HepG2 (cell line): ENCODE measurements around the gene PEPD. TPM values are rescaled to one million over a fixed set of nuclear protein-coding genes. Genes with fewer than 3 reads are reported as not detected.

ENCODE experiments used
- BRCA1 ChIP-seq: sonication (generic); formaldehyde crosslinking; IDR thresholded peaks from 2 replicates; pipeline ENCODE4 v1.4.0; 2020; ENCODE audit warnings: missing genetic modification reagents
- EEA1 ChIP-seq: sonication (generic); formaldehyde crosslinking; IDR thresholded peaks from 2 replicates; pipeline ENCODE4 v1.5.1; 2020; ENCODE audit warnings: mild to moderate bottlenecking, missing genetic modification reagents, borderline replicate concordance
- JARID2 ChIP-seq: sonication (generic); formaldehyde crosslinking; IDR thresholded peaks from 2 replicates; pipeline ENCODE4 v1.8.1; 2023; ENCODE audit warnings: missing genetic modification reagents, inconsistent platforms; ENCODE audit not compliant: insufficient replicate concordance
- NCOA5 ChIP-seq: sonication (generic); formaldehyde crosslinking; IDR thresholded peaks from 2 replicates; pipeline ENCODE4 v1.4.0; 2020; ENCODE audit warnings: missing genetic modification reagents
- NFATC3 ChIP-seq: sonication (generic); formaldehyde crosslinking; IDR thresholded peaks from 2 replicates; pipeline ENCODE4 v1.5.1; 2020; ENCODE audit warnings: mild to moderate bottlenecking, missing genetic modification reagents
- NRL ChIP-seq: sonication (generic); formaldehyde crosslinking; IDR thresholded peaks from 2 replicates; pipeline ENCODE4 v1.5.0; 2020; ENCODE audit warnings: missing genetic modification reagents, mild to moderate bottlenecking, moderate library complexity, borderline replicate concordance
- PTBP1 ChIP-seq: fragments of 200-400 bp; formaldehyde crosslinking; IDR thresholded peaks from 2 replicates; pipeline ENCODE4 v1.6.1; 2018; ENCODE audit warnings: low read length, low read depth; ENCODE audit not compliant: poor library complexity, severe bottlenecking
- RFXANK ChIP-seq: IDR thresholded peaks from 2 replicates; pipeline ENCODE4 v1.6.1; 2016
- SUZ12 ChIP-seq: fragments of 150-350 bp; IDR thresholded peaks from 2 replicates; pipeline ENCODE4 v1.6.1; 2014; ENCODE audit warnings: low read depth, low read length
- ZNF121 ChIP-seq: sonication (generic); formaldehyde crosslinking; IDR thresholded peaks from 2 replicates; pipeline ENCODE4 v1.5.0; 2020; ENCODE audit warnings: mild to moderate bottlenecking, missing genetic modification reagents
- ZNF570 ChIP-seq: sonication (generic); formaldehyde crosslinking; IDR thresholded peaks from 2 replicates; pipeline ENCODE4 v1.4.0; 2020; ENCODE audit warnings: mild to moderate bottlenecking, missing genetic modification reagents, borderline replicate concordance
- ZNF605 ChIP-seq: sonication (generic); formaldehyde crosslinking; IDR thresholded peaks from 2 replicates; pipeline ENCODE4 v1.8.0; 2022; ENCODE audit warnings: mild to moderate bottlenecking, missing genetic modification reagents
- polyA plus RNA-seq, 8 experiments: library from polyadenylated mRNA; depleted of rRNA in 3 of 8; stranded (reverse) in 7 of 8; unstranded in 1 of 8; fragments of >200 nt; fragmentation: Illumina TruSeq in 4 of 8; extraction: Trizol in 4 of 8; gene quantifications; 2 replicates each; pipeline versions ENCODE4 v1.2.1 to v1.2.3, GENCODE V29; 2011 to 2016; ENCODE audit warnings: low read depth in 4 of 8, missing spikeins in 1 of 8, mixed read lengths in 1 of 8; ENCODE audit not compliant: insufficient read depth in 1 of 8
- total RNA-seq, 5 experiments: library from RNA; depleted of rRNA; stranded (reverse); fragments of >200 nt; fragmentation: Illumina TruSeq; extraction: Trizol; gene quantifications; 2 replicates each; pipeline ENCODE4 v1.2.3, GENCODE V29; 2016; ENCODE audit warnings: low read depth in 1 of 5
- TF ChIP-seq, protein P1 (sequence below): sonication (generic); formaldehyde crosslinking; IDR thresholded peaks from 2 replicates; pipeline ENCODE4 v1.5.0; 2020; ENCODE audit warnings: missing genetic modification reagents, mild to moderate bottlenecking, borderline replicate concordance
- TF ChIP-seq, protein P2 (sequence below): fragments of 450-650 bp; IDR thresholded peaks from 2 replicates; pipeline ENCODE4 v1.6.1; 2016
- TF ChIP-seq, protein P3 (sequence below): sonication (generic); formaldehyde crosslinking; IDR thresholded peaks from 2 replicates; pipeline ENCODE4 v1.4.0; 2020; ENCODE audit warnings: missing genetic modification reagents, mild to moderate bottlenecking, borderline replicate concordance
- TF ChIP-seq, protein P4 (sequence below): sonication (generic); formaldehyde crosslinking; IDR thresholded peaks from 2 replicates; pipeline ENCODE4 v1.4.0; 2020; ENCODE audit warnings: missing genetic modification reagents, borderline replicate concordance
- TF ChIP-seq, protein P5 (sequence below): sonication (generic); formaldehyde crosslinking; IDR thresholded peaks from 2 replicates; pipeline ENCODE4 v1.8.1; 2022; ENCODE audit warnings: low read depth, mild to moderate bottlenecking, missing genetic modification reagents

The PEPD gene
- total and polyA plus RNA-seq, 2 of the 13 experiments (the other 11 are each of a cell fraction or from before 2014, with no cell fraction given): 60.7 to 75.1 TPM

DNA sequence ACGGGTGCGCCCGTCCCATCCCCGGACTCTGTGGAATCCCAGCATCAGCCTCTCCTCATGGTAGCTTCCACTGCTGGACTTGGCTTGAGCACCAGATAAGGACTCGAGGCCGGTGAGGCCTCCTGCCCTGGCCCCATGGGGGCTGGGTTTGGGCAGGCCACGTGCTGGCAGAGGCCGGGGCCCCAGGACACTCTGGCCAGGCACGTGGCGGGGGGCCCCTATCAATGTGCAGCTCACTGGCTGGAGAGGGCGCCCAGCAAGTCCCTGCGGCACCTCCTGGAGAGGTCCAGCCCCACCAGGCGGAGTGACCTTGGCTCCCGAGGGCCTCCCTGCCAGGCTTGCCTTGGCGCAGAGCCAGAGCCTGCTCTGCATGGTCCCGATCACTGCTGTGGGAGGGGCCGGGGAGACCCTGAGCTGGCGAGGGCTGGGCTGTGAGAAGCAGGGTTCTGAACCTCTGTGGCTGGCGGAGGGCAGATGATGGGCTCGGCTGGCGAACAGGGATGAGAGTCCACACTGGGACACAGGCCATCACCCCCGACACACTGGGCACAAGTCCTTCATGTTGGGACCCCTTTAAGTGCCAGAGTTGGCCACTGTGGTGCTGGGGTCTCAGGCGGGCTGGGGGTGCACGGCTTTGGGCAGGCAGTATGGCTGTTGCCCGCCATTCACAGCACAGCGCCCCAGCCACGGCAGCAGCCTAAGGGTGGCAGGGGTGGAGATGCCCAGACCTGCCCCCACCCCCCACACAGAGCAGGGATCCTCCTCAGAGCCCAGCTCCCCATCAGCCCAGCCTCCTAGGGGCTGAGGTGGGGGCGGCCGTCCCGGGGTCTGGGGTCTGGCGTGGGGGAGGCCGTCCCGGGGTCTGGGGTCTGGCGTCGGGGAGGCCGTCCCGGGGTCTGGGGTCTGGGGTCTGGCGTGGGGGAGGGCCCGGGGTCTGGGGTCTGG is 129.0 kb downstream of the PEPD start (continued):
- TF ChIP-seq, protein P1, sequence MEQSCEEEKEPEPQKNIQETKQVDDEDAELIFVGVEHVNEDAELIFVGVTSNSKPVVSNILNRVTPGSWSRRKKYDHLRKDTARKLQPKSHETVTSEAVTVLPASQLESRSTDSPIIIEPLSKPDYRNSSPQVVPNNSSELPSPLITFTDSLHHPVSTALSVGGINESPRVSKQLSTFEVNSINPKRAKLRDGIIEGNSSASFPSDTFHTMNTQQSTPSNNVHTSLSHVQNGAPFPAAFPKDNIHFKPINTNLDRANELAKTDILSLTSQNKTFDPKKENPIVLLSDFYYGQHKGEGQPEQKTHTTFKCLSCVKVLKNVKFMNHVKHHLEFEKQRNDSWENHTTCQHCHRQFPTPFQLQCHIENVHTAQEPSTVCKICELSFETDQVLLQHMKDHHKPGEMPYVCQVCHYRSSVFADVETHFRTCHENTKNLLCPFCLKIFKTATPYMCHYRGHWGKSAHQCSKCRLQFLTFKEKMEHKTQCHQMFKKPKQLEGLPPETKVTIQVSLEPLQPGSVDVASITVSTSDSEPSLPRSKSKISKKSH: peak; percentile 100
- TF ChIP-seq, protein P2, sequence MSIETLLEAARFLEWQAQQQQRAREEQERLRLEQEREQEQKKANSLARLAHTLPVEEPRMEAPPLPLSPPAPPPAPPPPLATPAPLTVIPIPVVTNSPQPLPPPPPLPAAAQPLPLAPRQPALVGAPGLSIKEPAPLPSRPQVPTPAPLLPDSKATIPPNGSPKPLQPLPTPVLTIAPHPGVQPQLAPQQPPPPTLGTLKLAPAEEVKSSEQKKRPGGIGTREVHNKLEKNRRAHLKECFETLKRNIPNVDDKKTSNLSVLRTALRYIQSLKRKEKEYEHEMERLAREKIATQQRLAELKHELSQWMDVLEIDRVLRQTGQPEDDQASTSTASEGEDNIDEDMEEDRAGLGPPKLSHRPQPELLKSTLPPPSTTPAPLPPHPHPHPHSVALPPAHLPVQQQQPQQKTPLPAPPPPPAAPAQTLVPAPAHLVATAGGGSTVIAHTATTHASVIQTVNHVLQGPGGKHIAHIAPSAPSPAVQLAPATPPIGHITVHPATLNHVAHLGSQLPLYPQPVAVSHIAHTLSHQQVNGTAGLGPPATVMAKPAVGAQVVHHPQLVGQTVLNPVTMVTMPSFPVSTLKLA: peak; percentile 90
- TF ChIP-seq, protein P3, sequence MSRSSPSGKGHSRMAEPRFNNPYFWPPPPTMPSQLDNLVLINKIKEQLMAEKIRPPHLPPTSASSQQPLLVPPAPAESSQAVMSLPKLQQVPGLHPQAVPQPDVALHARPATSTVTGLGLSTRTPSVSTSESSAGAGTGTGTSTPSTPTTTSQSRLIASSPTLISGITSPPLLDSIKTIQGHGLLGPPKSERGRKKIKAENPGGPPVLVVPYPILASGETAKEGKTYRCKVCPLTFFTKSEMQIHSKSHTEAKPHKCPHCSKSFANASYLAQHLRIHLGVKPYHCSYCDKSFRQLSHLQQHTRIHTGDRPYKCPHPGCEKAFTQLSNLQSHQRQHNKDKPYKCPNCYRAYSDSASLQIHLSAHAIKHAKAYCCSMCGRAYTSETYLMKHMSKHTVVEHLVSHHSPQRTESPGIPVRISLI (CRISPR knock-in tag): peak; percentile 74; the same call in 1 of the 2 replicates
- TF ChIP-seq RFXANK (peak; percentile 82), SUZ12 (no peak), NFATC3 (CRISPR knock-in tag) (peak; percentile 97), ZNF570 (CRISPR knock-in tag) (peak; percentile 98), ZNF605 (CRISPR knock-in tag) (peak; percentile 100), ZNF121 (CRISPR knock-in tag) (peak; percentile 94), PTBP1 (no peak), NCOA5 (CRISPR knock-in tag) (peak; percentile 98), EEA1 (CRISPR knock-in tag) (peak; percentile 99; the same call in 1 of the 2 replicates), NRL (CRISPR knock-in tag) (peak; percentile 100), JARID2 (CRISPR knock-in tag) (peak; percentile 98), BRCA1 (CRISPR knock-in tag) (peak; percentile 100)
- TF ChIP-seq, protein P4, sequence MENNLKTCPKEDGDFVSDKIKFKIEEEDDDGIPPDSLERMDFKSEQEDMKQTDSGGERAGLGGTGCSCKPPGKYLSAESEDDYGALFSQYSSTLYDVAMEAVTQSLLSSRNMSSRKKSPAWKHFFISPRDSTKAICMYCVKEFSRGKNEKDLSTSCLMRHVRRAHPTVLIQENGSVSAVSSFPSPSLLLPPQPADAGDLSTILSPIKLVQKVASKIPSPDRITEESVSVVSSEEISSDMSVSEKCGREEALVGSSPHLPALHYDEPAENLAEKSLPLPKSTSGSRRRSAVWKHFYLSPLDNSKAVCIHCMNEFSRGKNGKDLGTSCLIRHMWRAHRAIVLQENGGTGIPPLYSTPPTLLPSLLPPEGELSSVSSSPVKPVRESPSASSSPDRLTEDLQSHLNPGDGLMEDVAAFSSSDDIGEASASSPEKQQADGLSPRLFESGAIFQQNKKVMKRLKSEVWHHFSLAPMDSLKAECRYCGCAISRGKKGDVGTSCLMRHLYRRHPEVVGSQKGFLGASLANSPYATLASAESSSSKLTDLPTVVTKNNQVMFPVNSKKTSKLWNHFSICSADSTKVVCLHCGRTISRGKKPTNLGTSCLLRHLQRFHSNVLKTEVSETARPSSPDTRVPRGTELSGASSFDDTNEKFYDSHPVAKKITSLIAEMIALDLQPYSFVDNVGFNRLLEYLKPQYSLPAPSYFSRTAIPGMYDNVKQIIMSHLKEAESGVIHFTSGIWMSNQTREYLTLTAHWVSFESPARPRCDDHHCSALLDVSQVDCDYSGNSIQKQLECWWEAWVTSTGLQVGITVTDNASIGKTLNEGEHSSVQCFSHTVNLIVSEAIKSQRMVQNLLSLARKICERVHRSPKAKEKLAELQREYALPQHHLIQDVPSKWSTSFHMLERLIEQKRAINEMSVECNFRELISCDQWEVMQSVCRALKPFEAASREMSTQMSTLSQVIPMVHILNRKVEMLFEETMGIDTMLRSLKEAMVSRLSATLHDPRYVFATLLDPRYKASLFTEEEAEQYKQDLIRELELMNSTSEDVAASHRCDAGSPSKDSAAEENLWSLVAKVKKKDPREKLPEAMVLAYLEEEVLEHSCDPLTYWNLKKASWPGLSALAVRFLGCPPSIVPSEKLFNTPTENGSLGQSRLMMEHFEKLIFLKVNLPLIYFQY: peak; percentile 94
- TF ChIP-seq, protein P5, sequence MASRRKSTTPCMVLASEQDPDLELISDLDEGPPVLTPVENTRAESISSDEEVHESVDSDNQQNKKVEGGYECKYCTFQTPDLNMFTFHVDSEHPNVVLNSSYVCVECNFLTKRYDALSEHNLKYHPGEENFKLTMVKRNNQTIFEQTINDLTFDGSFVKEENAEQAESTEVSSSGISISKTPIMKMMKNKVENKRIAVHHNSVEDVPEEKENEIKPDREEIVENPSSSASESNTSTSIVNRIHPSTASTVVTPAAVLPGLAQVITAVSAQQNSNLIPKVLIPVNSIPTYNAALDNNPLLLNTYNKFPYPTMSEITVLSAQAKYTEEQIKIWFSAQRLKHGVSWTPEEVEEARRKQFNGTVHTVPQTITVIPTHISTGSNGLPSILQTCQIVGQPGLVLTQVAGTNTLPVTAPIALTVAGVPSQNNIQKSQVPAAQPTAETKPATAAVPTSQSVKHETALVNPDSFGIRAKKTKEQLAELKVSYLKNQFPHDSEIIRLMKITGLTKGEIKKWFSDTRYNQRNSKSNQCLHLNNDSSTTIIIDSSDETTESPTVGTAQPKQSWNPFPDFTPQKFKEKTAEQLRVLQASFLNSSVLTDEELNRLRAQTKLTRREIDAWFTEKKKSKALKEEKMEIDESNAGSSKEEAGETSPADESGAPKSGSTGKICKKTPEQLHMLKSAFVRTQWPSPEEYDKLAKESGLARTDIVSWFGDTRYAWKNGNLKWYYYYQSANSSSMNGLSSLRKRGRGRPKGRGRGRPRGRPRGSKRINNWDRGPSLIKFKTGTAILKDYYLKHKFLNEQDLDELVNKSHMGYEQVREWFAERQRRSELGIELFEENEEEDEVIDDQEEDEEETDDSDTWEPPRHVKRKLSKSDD: peak; percentile 96
